Measurements from ENCODE around the gene METTL15. TPM values are rescaled to one million over a fixed set of nuclear protein-coding genes. Genes with fewer than 3 reads are reported as not detected.
"Not testable (repeated sequence)": the region's sequence is repeated elsewhere in the genome, so short reads cannot be mapped to it uniquely, and the experiment has no call there.

The METTL15 gene
- total RNA-seq, 2 donors from 2014 or later: 17.1 to 20.4 TPM

DNA sequence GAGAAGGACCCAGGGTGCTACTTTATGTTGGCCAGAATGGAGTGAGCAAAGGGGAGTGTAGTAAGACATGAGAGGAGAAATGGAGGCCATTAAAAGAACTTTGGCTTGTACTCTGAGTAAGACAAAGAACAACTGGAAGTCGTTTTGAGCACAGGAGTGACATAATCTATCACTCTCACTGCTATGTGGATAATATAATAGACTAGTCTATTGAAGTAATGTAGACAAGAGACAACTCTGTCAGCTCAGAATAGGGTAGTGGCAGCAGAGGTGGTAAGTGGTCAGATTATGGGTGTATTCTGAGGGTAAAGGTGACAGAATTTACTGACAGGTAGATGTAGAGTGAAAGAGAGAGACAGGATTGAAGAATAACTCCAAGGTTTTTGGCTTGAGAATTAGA is 8.5 kb upstream of the METTL15 start:
- H3K27ac ChIP-seq (ENCODE audit: low read depth, low read length): no peak overlapping the region
- no peaks in the 10 kb centered on the region for H3K27me3 Mint-ChIP-seq (ENCODE audit: insufficient read depth)

DNA sequence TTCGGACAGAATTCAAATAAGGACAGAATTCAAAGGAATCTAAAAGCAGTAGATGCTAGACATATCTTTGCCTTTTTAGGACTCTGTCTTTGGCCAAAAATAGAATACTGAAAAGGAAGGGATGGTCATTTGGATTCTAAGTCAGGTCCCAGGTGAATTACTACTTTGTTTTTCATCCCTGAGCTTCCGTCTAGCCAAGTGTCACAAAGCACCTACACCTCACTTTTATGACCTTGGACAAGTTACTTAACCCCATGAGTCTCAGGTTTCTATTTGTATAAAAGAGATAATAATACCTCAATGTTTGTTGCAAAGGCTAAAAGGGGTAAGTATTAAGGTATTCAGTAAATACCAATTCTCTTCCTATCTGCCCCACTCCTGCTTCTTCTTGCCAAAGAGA is 7.5 kb upstream of the METTL15 start:
- no peak overlapping the region for H3K9ac ChIP-seq (ENCODE audit: extremely low read depth, low read length, poor library complexity, severe bottlenecking)
- H3K27me3 Mint-ChIP-seq (ENCODE audit: insufficient read depth): no peaks in the 10 kb centered on the region
- WGBS, 2 experiments (ENCODE audit: insufficient coverage in 1 of 2, insufficient read length in 1 of 2): 97% methylated on average over 2 of the region's 2 CpGs; no CpG with 5 or more reads in 1 of the 2 experiments
- no peaks in the 10 kb centered on the region for H3K9me3 Mint-ChIP-seq
- H3K4me1 ChIP-seq (ENCODE audit: control insufficient read depth, insufficient read depth, low read length): peaks cover 3% of the 10 kb centered on the region
- no peak for DNase-seq
- no peak overlapping the region for H3K4me3 ChIP-seq (ENCODE audit: low read length)
- TF ChIP-seq, protein P1, sequence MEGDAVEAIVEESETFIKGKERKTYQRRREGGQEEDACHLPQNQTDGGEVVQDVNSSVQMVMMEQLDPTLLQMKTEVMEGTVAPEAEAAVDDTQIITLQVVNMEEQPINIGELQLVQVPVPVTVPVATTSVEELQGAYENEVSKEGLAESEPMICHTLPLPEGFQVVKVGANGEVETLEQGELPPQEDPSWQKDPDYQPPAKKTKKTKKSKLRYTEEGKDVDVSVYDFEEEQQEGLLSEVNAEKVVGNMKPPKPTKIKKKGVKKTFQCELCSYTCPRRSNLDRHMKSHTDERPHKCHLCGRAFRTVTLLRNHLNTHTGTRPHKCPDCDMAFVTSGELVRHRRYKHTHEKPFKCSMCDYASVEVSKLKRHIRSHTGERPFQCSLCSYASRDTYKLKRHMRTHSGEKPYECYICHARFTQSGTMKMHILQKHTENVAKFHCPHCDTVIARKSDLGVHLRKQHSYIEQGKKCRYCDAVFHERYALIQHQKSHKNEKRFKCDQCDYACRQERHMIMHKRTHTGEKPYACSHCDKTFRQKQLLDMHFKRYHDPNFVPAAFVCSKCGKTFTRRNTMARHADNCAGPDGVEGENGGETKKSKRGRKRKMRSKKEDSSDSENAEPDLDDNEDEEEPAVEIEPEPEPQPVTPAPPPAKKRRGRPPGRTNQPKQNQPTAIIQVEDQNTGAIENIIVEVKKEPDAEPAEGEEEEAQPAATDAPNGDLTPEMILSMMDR (conservative IDR thresholded peaks at IDR 0.05): no peak
- H3K27ac ChIP-seq (ENCODE audit: low read depth, low read length): no peak overlapping the region
- peaks cover 16% of the 10 kb centered on the region for H3K4me1 Mint-ChIP-seq
- peaks cover 3% of the 10 kb centered on the region for H3K36me3 Mint-ChIP-seq (ENCODE audit: low read depth)
- peaks cover 16% of the 10 kb centered on the region for H3K36me3 ChIP-seq (ENCODE audit: control insufficient read depth, insufficient read depth, low read length)
- no peak overlapping the region for H3K27ac Mint-ChIP-seq
- H3K4me3 Mint-ChIP-seq: no peak overlapping the region
- no peaks in the 10 kb centered on the region for H3K9me3 ChIP-seq (ENCODE audit: control insufficient read depth, low read length)
- H3K27me3 ChIP-seq (ENCODE audit: control insufficient read depth, insufficient read depth, low read length, poor library complexity, severe bottlenecking): no peaks in the 10 kb centered on the region

More for the DNA sequence above, 8.5 kb upstream of the METTL15 start:
- Mint-ChIP-seq H3K4me3 (no peak overlapping the region), H3K27ac (no peak overlapping the region), H3K9me3 (no peaks in the 10 kb centered on the region), H3K36me3 (ENCODE audit: low read depth) (peaks cover 3% of the 10 kb centered on the region), H3K4me1 (peaks cover 16% of the 10 kb centered on the region)
- TF ChIP-seq, protein P1 (conservative IDR thresholded peaks at IDR 0.05): no peak
- Histone ChIP-seq H3K27me3 (ENCODE audit: control insufficient read depth, insufficient read depth, low read length, poor library complexity, severe bottlenecking) (no peaks in the 10 kb centered on the region), H3K4me3 (ENCODE audit: low read length) (no peak overlapping the region), H3K4me1 (ENCODE audit: control insufficient read depth, insufficient read depth, low read length) (no peaks in the 10 kb centered on the region), H3K9ac (ENCODE audit: extremely low read depth, low read length, poor library complexity, severe bottlenecking) (no peak overlapping the region), H3K36me3 (ENCODE audit: control insufficient read depth, insufficient read depth, low read length) (peaks cover 16% of the 10 kb centered on the region), H3K9me3 (ENCODE audit: control insufficient read depth, low read length) (no peaks in the 10 kb centered on the region)
- WGBS, 2 experiments (ENCODE audit: insufficient coverage in 1 of 2, insufficient read length in 1 of 2): 82 to 100% methylated on average over 1 of the region's 1 CpG
- DNase-seq: no peak

DNA sequence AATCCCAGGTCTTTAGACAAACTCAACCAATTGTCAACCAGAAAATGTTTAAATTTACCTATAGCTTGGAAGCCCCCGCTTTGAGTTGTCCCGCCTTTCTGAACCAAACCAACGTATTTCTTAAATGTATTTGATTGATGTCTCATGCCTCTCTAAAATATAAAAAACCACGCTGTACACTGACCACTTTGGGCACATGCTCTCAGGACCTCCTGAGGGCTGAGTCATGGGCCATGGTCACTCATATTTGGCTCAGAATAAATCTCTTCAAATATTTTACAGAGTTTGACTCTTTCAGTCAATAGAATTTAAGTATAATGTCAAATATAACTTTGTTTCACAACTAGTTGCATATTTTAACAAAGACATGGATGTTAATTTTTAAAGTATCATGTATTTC is 5.9 kb upstream of the METTL15 start:
- peaks cover 16% of the 10 kb centered on the region for H3K4me1 Mint-ChIP-seq
- H3K27me3 ChIP-seq (ENCODE audit: control insufficient read depth, insufficient read depth, low read length, poor library complexity, severe bottlenecking); H3K36me3 Mint-ChIP-seq (ENCODE audit: low read depth); H3K4me3 Mint-ChIP-seq; H3K4me3 ChIP-seq (ENCODE audit: low read length); H3K4me1 ChIP-seq (ENCODE audit: control insufficient read depth, insufficient read depth, low read length); H3K9me3 Mint-ChIP-seq; H3K27ac ChIP-seq (ENCODE audit: low read depth, low read length); H3K9me3 ChIP-seq (ENCODE audit: control insufficient read depth, low read length); H3K27ac Mint-ChIP-seq; H3K27me3 Mint-ChIP-seq (ENCODE audit: insufficient read depth); DNase-seq; H3K9ac ChIP-seq (ENCODE audit: extremely low read depth, low read length, poor library complexity, severe bottlenecking); H3K36me3 ChIP-seq (ENCODE audit: control insufficient read depth, insufficient read depth, low read length): not testable (repeated sequence)
- 92% methylated on average over 4 of the region's 4 CpGs; no CpG with 5 or more reads in 1 of the 2 experiments for WGBS, 2 experiments (ENCODE audit: insufficient coverage in 1 of 2, insufficient read length in 1 of 2)

DNA sequence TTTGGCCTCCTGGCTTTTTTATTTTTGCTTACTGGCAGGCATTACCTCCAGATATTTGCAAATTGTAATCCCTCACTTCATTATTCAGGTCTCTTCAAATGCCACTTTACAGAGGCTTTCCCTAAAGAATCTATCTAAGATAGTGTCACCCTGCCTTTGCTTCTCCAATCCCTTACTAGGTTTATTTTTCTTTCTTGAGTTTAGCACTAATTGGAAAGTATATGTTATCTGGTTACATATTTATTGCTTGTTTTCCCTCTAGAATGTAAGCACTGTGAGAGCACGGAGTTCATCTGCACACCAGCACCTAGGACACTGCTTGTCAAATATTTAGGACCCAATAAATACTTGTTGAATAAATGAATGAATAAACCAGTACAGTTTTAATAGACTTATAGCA is 3.8 kb upstream of the METTL15 start:
- WGBS, 2 experiments (ENCODE audit: insufficient coverage in 1 of 2, insufficient read length in 1 of 2): no CpG with 5 or more reads among the region's 1 CpG
- H3K27ac ChIP-seq (ENCODE audit: low read depth, low read length): no peak overlapping the region

More for the DNA sequence above, 3.8 kb upstream of the METTL15 start:
- no peak overlapping the region for H3K4me3 ChIP-seq (ENCODE audit: low read length)
- no peaks in the 10 kb centered on the region for H3K36me3 ChIP-seq (ENCODE audit: control insufficient read depth, insufficient read depth, low read length)
- TF ChIP-seq, protein P1 (conservative IDR thresholded peaks at IDR 0.05): no peak
- peaks cover 22% of the 10 kb centered on the region for H3K4me1 Mint-ChIP-seq
- no peak overlapping the region for H3K27ac Mint-ChIP-seq
- peaks cover 4% of the 10 kb centered on the region for H3K4me1 ChIP-seq (ENCODE audit: control insufficient read depth, insufficient read depth, low read length)
- no peaks in the 10 kb centered on the region for H3K9me3 ChIP-seq (ENCODE audit: control insufficient read depth, low read length)
- no peaks in the 10 kb centered on the region for H3K27me3 ChIP-seq (ENCODE audit: control insufficient read depth, insufficient read depth, low read length, poor library complexity, severe bottlenecking)
- no peak overlapping the region for H3K4me3 Mint-ChIP-seq
- no peak overlapping the region for H3K9ac ChIP-seq (ENCODE audit: extremely low read depth, low read length, poor library complexity, severe bottlenecking)
- no peaks in the 10 kb centered on the region for H3K36me3 Mint-ChIP-seq (ENCODE audit: low read depth)
- no peaks in the 10 kb centered on the region for H3K9me3 Mint-ChIP-seq
- no peaks in the 10 kb centered on the region for H3K27me3 Mint-ChIP-seq (ENCODE audit: insufficient read depth)
- DNase-seq: no peak
